GM18870 (cell line): Measurements from ENCODE around the gene MINK1.

Experiments
- ATAC-seq: cut with Tn5 transposase; IDR thresholded peaks from one replicate; pipeline ENCODE4 v1.9.1; 2021; ENCODE audit warnings: moderate library complexity; ENCODE audit not compliant: unreplicated experiment

MINK1 gene

GRCh38 chr17:4833178-4833940, at the start of gene MINK1:
TSS of gene MINK1 (plus strand) at chr17:4833340. CDS start at chr17:4833584, 244 bp downstream.
- peak; percentile 54 for ATAC-seq

GRCh38 chr17:4785311-4786105, 47.6 kb upstream of the MINK1 start:
- ATAC-seq = no peak

GRCh38 chr17:4786106-4786511, 47.0 kb upstream of the MINK1 start, which contains the start of gene VMO1:
TSS of gene VMO1 (minus strand) at chr17:4786364. CDS start at chr17:4786352, 12 bp downstream.
- ATAC-seq = no peak

GRCh38 chr17:4786516-4786915, 46.6 kb upstream of the MINK1 start:
- no peak for ATAC-seq

- no peak for ATAC-seq
These were observed 44.9 kb upstream of the MINK1 start for GRCh38 chr17:4788159-4788806.

GRCh38 chr17:4788807-4789700, 44.1 kb upstream of the MINK1 start, which contains the start of gene GLTPD2:
TSS of gene GLTPD2 (plus strand) at chr17:4788964. CDS start at chr17:4789012, 48 bp downstream.
- no peak for ATAC-seq

- ATAC-seq = no peak
These were observed 43.5 kb upstream of the MINK1 start for GRCh38 chr17:4789701-4789950.

GRCh38 chr17:4789951-4790704, 43.0 kb upstream of the MINK1 start:
- ATAC-seq = no peak

- ATAC-seq = no peak
These were observed 42.4 kb upstream of the MINK1 start for GRCh38 chr17:4790705-4791088.

GRCh38 chr17:4795168-4795567, 38.0 kb upstream of the MINK1 start:
- no peak for ATAC-seq

GRCh38 chr17:4796552-4796920, 36.6 kb upstream of the MINK1 start:
- no peak for ATAC-seq

- no peak for ATAC-seq
These were observed 32.5 kb upstream of the MINK1 start for GRCh38 chr17:4800462-4801196.

GRCh38 chr17:4802228-4802627, 30.9 kb upstream of the MINK1 start, which contains the start of gene C17orf114:
TSS of gene C17orf114 (minus strand) at chr17:4802328.
- ATAC-seq = no peak

- no peak for ATAC-seq
These were observed 26.7 kb upstream of the MINK1 start for GRCh38 chr17:4806456-4806776.

GRCh38 chr17:4806777-4807604, 26.1 kb upstream of the MINK1 start, which contains the start of gene PLD2:
TSS of gene PLD2 (plus strand) at chr17:4807152. CDS start at chr17:4807773, 621 bp downstream.
- no peak for ATAC-seq

GRCh38 chr17:4807605-4808377, 25.3 kb upstream of the MINK1 start:
- no peak for ATAC-seq

GRCh38 chr17:4808378-4808767, 24.8 kb upstream of the MINK1 start:
- no peak for ATAC-seq
